Activated CD4-positive, CD25-positive, alpha-beta regulatory T cell (primary cell): Measurements from ENCODE around the gene MYADML2.
"Not testable (repeated sequence)": the region's sequence is repeated elsewhere in the genome, so short reads cannot be mapped to it uniquely, and the experiment has no call there.

ENCODE experiments used
- DNase-seq, 4 experiments: peaks; one replicate each; lab custom pipeline; 2025; lab: John Stamatoyannopoulos, UW

Gene MYADML2

DNA sequence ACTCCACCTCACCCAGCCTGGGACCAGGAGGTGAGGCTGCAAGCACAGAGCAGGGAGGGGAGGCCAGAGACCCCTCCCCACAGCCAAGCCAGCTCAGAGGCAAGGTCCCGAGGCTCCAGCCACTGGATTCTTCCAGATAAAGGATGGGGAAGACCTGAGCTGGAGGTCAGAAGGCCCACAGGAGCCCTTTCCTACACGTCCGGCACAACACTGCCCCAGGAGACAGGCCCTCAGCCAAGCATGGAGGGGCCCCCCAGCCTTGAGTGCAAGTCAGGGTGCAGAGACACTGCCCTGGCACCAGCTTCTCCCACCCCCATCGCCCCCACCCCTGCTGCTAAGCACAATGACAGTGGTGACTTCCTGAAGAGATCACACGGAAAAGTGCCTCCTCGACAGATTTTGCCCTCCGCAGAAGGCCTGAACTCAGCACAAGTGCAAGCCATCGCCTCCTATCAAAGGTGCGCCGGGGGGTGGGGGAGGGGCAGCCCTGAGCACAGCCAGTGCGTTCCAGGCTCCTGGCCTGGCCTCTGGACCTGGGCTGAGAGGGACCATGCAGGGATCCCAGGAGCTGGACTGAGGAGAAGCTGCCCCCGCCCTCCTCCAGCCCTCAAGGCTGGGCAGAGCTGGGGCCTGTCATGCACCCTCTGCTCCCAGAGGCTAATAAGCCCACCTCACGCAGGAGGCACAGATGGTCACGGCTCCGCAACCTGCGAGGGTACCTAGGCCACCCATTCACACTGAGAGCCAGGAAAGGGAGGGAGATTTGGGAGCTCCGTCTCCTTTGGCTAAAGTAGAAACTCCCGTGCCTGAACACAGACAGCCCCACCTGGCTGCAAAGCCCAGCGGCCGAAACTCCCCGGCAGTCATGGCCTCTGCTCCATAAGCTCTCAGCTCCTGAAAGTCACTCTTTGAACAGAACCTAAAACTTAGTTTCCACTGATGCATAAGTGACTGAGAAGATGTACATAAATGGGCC, 22.2 kb downstream of the MYADML2 start:
- no peak for DNase-seq

GRCh38 chr17:81923302-81924260, 23.5 kb downstream of the MYADML2 start:
- no peak for DNase-seq

- no peak for DNase-seq
These were observed 24.3 kb downstream of the MYADML2 start for GRCh38 chr17:81922566-81923301.

GRCh38 chr17:81921996-81922565, 25.0 kb downstream of the MYADML2 start:
- DNase-seq: no peak

DNA sequence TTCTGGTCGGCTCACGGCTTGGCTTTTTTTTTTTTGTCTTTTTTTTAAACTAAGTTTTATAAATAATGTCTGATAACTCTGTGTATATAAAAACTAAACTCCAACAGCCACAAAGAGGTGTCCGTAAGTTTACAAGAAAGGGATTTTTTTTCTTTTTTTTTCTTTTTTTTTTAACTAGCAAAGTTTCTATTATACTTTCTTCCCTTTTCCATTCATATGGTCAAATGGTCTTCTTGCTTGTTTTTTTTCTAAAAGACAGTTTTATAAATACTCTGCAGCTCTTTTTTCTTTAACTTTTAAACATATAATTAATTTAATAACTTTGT, 25.5 kb downstream of the MYADML2 start:
- DNase-seq: no peak

DNA sequence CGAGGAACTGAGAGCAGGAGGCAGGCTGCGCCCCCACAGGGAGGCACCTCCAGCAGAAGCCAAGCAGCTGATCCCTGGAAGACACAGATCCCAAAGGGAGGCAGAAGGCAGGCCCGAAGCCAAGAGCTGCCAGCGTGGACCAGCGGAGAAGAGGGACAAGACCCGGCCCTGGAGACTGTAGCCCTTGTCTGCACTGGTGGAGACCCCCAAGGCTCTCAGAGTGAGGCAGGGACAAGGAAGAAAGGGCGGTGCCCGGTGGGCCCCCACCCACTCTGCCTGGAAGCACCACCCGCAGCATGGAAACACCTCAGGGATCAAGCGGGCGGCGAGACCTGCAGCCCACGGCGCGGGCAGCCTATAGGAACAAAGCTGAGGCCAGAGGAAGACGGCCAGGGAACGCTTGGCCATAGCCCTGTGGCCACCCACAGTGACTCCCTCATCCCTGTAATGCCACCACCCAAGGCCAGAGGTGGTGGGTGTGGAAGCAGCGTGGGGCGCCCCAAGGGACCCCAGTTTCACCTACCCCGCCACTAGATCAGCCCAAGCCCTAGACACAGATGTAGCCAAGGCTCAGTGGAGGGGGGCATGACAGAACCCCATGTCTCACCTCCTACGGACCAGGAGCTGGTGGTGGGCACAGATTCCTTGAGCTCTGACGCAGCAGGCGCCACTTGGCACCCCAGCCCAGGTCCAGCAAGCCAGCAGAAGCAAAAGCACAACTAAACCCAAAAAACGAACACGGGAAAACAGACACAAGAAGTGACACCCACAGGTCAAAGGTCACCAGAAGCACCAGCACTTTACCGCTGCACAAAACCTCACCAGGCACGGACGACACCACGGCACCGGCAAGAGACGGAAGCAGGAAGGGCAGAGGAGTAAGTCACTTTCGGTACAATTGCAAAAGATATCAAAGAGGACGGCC, 26.2 kb downstream of the MYADML2 start:
- no peak for DNase-seq

DNA sequence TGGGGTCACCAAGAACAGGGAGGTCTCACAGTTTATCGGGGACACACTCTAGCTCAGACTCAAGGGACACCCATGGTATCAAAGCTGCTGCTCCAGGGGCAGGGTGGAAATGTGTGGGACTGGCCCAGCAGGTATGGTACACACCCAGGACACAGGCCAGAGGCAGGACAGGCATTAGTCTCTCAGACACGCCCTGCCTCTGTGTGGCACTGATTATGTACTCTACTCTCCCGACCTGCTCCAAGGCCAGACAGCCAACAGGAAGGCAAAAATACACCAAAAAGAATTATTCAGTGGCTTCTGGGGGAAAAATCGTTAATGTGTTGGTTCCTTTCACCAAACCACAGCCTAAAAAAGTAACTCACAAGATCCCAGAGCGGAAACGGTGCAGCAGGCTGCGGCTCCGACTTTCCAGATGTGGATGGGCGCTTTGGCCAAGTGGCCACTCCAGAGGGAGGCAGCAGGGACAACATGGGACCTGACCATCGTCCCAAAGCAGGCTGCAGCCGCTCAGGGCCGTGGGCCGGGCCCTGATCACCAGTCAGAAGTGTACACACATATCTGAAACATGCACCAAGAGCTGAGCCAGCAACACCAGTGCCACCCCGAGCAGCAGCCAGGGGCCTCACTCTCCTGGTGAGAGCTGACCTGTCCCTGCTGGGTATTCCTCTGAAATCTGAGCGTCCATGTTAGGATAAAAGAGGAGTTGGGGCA, 28.0 kb downstream of the MYADML2 start:
- no peak for DNase-seq

DNA sequence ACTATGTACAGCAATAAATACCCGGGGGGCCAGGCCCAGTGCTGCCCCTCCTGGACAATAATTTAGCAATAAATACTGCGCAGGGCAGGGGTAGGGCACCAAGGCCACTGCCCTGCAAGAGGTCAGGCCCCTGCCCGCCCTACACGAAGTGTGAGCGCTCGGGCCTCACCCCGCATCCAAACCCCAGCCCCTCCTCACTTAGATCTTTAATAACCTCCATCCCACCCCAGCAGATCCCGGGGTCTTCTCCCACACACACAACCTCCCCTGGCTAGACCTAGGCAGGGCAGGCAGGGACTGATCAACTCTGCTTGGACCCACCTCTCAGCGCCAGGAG, 28.7 kb downstream of the MYADML2 start:
- not testable (repeated sequence) for DNase-seq

DNA sequence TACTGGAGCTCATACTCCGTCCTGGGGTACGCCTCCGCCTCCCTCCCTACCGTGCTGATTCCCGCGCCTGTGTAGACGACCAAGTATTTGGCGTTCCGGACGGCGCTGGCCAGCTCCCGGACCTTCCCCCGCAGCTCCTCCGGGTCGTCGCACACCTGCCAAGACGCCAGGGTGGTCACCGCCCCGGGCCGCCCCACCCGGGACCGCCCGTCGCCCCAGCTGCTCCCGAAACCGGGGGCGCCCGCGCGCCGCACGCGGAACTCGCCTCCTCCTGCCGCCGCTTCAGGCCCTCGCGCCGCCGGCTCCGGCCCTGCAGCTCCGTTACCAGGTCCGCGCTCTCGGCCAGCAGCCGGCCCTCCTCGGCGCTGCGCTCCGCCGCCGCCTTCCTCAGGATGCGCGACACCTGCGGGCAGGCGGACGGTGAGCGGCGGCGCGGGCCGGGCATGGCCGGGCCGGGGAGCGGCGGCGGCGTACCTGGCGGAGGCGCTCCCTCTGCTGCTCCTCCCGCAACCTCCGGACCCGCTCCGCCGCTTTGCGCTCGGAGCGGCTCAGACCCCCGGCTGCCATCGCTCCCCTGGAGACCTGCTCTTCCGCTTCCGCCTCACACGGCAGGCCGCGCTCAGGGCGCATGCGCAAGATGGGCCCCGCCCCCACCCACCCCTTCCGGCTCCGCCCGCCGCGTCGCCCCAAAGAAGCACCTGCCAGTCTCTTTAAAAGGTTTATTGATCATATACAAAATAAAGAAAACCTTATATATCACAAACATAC, 29.3 kb downstream of the MYADML2 start, which contains the start of gene SIRT7:
Gene SIRT7 (minus strand): TSS at position 612 of the 768 bp plus-strand sequence. CDS start 45 bp downstream, at position 567.
- DNase-seq: peak; percentile 76 to 83 (median 81)

DNA sequence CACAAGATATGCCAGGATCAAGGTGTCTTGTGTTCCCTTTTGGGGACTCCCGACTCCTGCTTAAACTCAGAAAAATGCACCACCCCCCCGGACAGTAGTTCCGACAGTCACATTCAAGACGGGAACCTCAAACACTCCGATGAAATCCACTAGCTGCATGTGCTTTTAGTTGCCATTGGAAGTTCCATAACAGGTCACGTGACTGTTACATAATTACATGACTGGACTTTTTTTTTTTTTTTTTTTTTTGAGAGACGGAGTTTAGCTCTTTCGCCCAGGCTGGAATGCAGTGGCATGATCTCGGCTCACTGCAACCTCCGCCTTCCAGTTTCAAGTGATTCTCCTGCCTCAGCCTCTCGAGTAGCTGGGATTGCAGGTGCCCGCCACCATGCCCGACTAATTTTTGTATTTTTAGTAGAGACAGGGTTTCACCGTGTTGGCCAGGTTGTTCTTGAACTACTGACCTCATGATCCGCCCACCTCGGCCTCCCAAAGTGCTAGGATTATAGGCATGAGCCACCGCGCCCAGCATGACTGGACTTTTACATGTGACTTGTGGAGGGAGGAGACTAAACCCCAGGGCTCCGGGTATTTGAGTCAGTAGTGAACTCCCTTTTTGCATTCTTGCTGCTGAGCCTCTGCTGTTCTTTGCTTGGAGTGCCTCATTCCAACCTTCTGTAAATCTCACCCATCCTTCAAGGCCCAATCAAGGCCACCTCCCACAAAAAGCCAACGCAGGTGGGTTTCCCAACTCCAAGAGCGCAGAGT, 30.6 kb downstream of the MYADML2 start:
- DNase-seq: no peak

DNA sequence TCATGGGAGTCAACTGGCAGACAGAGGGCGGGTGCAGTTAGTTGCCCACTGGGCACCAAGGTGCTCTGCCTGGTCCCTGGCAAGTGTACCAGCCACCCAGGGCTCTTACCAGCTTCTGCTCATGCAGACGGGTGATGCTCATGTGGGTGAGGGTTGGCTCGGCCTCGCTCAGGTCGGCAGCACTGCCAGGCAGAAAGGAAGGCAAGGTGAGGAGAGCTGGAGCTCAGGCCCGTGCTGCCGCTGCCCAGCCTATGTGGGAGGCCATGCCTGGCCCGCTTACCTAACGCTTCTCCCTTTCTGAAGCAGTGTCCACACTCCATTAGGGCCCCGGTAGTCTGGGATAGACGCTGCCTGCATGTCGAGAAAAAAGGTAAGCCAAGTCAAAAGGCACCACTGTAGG, 31.7 kb downstream of the MYADML2 start:
- DNase-seq: no peak

- no peak for DNase-seq
These were observed 32.8 kb downstream of the MYADML2 start for GRCh38 chr17:81914103-81914850.

DNA sequence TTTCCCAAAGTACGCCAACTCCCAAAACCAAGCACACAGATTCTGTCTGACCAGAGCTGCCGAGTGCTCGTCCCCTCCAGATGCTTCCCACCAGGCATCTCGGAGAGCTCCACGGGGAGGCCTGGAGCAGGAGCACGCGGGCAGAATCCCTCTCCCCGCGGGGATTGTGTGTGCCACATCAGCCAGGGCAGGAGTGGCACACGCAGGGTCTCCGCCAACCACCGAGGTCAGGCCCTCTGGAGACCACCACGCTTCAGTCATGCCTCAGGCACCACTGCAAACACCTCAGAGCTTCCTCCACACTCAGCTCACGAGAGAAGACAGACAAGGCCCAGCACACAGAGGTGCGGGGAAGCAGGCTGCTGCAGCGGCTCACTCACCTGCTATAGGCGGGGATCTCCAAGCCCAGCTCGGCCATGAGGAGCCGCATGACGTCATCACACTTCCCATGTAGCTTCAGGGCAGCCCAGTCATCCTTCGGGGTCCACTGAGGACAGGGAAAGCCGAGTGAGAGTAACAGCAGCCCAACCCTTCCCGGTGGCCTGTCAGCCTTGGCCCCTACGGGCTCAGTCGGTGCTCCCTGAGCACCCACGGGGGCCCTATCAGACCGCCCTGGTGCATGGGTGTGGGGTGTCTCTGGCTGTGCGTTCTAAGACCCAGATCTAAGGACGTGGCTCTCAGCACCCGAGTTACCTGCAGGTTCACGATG, 33.5 kb downstream of the MYADML2 start:
- DNase-seq: no peak

DNA sequence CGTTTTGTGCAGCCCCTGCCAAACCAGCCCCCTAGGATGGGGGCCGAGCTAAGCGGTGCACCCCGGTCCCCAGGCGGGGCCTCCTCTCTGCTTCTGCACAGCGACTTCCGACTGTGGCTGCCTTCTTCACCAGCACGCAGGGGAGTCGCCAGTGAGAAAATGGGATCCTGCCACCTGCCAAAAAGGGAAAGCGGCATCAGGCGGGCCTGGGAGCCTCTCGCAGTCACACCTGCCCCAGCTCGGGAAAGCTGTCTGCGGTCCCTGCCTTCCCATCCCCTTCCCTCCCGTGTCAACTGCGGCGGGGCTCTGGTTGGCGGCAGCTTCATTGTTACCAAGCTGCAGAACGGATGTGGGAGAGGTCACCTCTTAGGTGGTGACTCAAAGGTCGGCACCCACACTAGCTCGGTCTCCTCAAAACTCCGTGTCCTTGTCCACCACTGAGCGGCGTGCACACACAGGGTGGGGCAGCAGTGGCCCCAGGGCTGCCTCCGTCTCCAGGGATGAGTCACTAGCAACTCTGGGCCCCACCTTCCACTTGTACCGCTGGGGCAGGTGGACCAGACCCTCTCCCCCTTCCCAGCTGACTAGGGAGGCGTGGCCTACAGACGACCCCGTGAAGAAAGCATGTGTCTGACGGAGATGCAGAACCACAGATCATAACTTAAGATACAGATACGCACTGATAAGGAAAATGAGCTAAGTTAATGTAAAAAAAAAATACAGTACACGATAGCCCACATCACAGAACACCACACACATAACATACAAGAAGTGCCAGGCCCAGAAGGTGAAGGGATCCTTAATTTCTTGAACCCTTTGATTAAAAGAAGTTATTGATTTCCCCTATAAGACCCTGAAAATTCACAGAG, 34.4 kb downstream of the MYADML2 start:
- no peak for DNase-seq

DNA sequence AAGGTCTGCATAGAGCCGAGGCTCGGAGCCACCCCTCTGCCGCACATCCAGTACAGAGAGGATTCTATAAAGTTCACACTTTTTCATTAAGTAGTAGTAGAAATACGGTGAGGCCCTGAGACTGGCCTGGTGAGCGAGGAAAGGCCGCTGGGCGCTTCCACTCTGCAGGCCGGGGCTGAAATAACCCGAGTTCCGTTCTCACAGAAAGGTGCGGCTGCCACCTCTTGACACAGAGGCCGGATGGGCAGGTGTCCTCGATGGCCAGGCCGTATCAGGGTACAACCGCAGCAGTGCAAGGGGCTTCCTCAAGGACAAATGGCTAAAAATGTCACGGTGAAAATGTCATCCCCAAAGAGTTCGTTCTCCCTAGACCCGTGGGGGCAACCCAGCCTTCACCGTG, 35.1 kb downstream of the MYADML2 start:
- DNase-seq: no peak
